B cell (primary cell): Measurements from ENCODE around the gene CABLES1.

Source experiments
- CTCF ChIP-seq: fragments of 200-600 bp; IDR thresholded peaks from one replicate; pipeline ENCODE4 v1.8.0; 2022; ENCODE audit warnings: antibody characterized with exemption, mild to moderate bottlenecking
- EZH2 ChIP-seq: IDR thresholded peaks from 2 replicates; pipeline ENCODE4 v1.6.1; 2012; ENCODE audit warnings: borderline replicate concordance, low read depth, mild to moderate bottlenecking, moderate library complexity, low read length; ENCODE audit not compliant: insufficient read depth, poor library complexity, severe bottlenecking

GRCh38 chr18:23244401-23244800 lies 109.1 kb downstream of the CABLES1 start:
- no peak for TF ChIP-seq EZH2
- TF ChIP-seq CTCF = no peak
